ENCODE results near the gene SASH1.
"Not testable (repeated sequence)": the region's sequence is repeated elsewhere in the genome, so short reads cannot be mapped to it uniquely, and the experiment has no call there.

SASH1 gene

GRCh38 chr6:148564494-148565035 lies 221.9 kb downstream of the SASH1 start:
- no peak for DNase-seq

DNA sequence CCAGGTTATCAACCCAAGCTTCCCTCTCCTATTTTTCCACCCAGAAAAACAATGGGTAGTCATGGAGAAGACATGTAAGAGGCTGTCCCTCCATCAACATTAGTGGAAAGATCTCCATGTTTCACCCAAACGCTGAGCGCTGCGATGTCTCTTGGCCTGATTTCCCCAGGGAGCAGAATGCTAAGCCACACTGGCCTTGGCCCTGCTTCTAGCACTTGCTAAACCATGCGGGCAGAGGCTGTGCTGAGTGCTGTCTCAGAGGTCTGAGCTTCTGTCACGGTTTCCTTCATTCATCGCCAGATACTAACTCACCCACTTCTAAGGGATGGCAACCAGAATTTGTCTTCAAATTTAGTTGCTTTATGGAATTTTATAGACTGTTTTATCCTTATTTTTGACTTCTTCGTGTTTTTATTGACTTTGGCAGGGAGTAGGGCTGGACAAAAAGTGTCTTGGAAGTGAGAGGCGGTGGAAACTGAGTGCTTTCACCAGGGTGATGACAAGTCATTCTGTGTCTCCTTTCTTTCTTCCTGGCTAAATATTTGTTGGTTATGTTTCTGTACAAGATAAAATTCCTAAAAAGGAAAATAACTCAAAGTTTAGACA lies 222.8 kb downstream of the SASH1 start:
- DNase-seq: no peak

GRCh38 chr6:148565930-148566663 lies 223.5 kb downstream of the SASH1 start:
- DNase-seq: no peak

DNA sequence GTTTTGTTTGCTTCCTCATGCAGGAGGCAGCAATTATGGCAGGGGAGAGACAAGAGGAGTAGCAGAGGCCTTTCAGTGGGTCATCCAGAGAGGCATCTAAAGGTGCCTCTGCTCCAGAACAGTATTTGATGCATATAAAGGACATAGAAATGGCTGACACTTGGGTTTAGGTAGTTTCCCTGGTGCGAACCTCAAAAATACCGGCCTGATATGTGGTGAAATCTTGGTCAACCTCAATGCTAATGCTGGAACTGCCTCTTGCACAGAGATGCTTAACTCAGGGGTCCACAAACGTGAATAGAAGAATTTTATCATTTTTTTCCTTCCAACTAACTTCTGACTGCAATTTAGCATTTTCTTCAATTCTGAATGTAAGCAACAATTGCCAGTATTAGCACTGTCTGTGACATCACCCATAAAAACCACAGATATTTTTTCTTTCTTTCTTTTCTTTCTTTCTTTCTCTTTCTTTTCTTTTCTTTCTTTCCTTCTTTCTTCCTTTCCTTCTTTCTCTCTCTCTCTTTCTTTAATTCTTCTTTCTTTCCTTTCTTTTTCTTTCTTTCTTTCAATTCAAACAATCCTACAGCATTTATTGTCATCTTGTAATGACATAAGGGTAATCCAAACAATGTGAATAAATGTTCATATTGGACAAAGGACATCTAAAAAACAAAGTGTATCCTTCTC lies 224.2 kb downstream of the SASH1 start:
- no peak for DNase-seq

GRCh38 chr6:148570456-148570855 lies 227.8 kb downstream of the SASH1 start:
- DNase-seq: no peak

DNA sequence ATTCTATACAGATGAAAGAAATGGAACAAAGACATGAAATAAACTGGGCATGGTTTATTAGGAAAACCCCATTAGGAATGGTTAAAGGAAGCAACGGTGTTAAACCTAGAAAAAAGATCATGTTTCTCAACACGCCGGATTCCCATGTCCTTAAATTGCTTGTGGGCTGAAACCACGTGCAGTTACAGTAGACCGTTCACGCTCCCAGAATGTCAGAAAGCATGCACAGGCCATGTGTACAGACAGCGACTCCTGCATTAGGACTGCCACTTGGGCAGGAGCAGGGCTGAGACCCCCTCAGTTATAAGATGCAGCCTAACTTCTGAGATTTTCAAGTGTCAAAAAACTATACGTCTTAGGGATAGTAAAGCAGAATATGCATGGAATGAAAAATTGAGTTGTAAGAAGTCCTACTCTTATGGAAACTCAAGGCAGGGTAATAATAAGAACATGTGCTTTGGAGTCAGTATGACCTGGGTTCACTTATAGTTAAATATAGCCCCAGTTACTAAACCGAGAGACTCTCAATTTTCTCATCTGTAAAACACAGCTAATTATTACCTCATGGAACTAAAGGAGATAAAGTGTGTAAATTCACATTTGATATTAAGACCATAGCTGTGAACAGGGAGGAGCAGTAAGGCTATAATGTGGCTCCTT lies 230.2 kb downstream of the SASH1 start:
- no peak for DNase-seq

DNA sequence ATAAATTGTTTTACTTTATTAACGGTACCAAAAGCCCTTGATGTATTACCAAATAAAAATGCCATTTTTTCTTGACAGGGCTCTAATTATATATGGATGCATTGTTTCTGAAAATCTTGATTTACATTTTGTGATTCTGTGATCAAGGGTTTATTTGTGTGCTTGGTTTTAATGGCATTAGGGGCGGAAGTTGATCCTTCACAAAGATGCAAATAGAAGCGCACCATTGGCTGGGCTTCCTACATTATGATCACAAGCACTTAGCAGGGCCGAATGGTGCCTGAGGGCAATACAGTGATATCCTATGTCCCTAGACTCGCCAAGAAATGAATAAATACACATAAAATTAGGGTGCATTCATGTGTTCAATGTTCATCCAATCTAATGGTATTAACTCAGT lies 231.3 kb downstream of the SASH1 start:
- no peak for DNase-seq

GRCh38 chr6:148577687-148578488 lies 235.2 kb downstream of the SASH1 start:
- peak; percentile 40 for DNase-seq

- DNase-seq: no peak
Measured at GRCh38 chr6:148578489-148578814, 235.8 kb downstream of the SASH1 start.

GRCh38 chr6:148578837-148579565 lies 236.4 kb downstream of the SASH1 start:
- DNase-seq: no peak

DNA sequence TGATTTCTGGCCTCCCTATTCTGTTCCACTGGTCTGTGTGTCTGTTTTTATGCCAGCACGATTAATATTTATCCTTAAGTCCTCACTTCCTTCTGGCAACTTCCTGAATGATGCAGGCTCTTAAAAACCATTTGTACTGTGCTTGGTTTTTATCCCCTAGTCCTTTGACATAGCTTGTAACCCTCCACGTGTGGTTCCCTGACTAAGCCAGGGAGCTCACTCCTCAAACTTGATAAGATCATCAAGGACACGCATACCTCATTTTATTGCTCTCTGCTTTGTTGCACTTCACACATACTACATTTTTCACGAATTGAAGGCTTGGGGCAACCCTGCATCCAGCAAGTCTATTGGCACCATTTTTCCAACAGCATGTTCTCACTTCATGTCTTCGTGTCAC lies 237.8 kb downstream of the SASH1 start:
- no peak for DNase-seq

DNA sequence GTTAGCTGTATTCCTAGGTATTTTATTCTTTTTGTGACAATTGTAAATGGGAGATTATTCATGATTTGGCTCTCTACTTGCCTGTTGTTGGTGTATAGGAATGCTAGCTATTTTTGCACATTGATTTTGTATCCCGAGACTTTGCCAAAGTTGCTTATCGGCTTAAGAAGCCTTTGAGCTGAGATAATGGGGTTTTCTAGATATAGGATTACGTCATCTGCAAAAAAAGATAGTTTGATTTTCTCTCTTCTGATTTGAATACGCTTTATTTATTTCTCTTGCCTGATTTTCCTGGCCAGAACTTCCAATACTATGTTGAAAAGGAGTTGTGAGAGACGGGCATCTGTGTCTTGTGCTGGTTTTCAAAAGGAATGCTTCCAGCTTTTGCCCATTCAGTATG lies 241.0 kb downstream of the SASH1 start:
- DNase-seq: no peak

DNA sequence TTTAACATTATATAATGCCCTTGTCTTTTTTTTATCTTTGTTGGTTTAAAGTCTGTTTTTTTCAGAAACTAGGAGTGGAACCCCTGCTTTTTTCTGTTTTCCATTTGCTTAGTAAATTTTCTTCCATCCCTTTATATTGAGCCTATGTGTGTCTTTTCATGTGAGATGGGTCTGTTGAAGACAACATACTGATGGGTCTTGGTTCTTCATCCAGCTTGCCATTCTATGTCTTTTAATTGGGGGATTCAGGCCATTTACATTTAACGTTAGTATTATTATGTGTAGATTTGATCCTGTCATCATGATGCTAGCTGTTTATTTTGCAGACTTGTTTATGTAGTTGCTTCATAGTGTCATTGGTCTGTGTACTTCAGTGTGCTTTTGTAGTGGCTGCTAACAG lies 243.0 kb downstream of the SASH1 start:
- not testable (repeated sequence) for DNase-seq

- no peak for DNase-seq
Measured at GRCh38 chr6:148590883-148591282, 248.2 kb downstream of the SASH1 start.

DNA sequence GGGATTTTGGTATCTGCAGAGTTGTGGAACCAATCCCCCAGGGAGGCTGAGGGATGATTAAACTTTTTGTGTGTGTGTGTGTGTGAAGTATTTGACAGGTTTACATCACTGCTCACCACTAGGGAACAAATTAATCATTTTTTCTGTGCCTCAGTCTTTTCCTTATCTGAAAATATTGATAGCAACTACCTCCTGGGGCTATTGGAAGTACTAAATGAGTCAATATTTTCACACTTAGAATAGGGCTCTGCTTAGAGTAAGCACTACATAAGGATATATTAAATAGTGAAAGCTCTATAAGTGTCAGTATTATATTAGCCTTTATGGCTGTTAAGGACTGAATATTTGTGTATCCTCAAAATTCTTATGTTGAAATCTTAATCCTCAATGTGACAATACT lies 249.0 kb downstream of the SASH1 start:
- no peak for DNase-seq

GRCh38 chr6:148593130-148593812 lies 250.6 kb downstream of the SASH1 start:
- no peak for DNase-seq

DNA sequence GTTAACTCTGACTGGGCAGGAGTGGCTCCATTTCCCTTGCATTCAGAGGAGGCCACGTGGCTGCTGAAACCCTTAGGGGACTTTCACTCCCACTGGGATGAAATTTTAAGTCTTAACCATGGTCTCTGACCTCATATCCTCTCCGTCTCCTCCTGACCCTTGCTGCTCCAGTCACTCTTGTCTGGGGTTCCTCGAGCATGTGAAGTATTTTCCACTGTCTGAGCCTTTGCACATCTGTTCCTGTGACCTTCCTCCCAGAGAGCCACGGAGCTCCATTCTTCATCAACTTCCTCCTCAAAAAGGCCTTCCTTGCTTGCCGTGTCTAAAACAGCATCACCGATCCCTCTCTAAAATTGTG lies 251.2 kb downstream of the SASH1 start:
- no peak for DNase-seq

GRCh38 chr6:148595550-148595949 lies 252.9 kb downstream of the SASH1 start:
- no peak for DNase-seq

- DNase-seq: no peak
Measured at GRCh38 chr6:148596891-148597455, 254.3 kb downstream of the SASH1 start.

DNA sequence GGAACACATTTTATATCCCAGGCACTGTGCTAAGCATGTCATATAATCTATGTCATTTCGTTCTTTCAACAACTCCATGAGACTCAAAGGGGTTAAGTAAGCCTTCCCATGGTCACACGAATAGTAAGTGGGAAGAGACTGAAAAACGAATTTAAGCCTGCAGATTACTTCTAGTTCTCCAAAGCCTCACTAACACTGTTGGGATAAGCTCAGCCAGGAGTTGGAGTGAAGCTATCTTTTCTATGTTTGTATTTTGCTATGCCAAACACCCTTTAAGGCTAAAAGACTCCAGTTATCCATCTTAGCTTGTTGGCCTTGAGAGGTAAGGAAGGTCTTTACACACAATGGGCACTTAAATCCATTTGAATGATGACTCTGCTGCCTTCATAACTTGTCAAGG lies 256.1 kb downstream of the SASH1 start:
- DNase-seq: no peak

DNA sequence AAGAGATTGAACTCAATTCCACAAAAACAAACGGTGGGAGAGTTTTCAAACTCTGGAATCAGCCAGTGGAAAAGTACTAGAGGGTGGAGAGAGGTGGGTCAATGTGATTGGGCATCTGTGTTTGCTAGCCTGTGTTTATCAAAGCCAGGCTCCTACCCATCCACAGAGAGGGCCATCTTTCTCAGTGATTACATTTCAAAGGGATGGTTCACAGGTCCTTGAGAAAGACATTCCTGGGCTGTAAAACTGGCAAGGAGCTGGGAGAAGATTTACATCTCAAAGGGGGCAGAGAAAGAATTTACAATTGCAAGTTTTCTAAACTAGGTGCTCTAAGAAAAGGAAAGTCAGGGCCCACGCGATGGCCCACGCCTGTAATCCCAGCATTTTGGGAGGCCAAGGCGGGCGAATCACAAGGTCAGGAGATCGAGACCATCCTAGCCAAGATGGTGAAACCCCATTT lies 257.4 kb downstream of the SASH1 start:
- no peak for DNase-seq
